ENCODE results near the gene SYDE2. TPM values are rescaled to one million over a fixed set of nuclear protein-coding genes. Genes with fewer than 3 reads are reported as not detected.

The SYDE2 gene
- total and polyA plus RNA-seq, 9 of the 15 experiments (the other 6 are each of a cell fraction or from before 2014, with no cell fraction given) = 0.39 to 8.7 (median 4.5) TPM

DNA sequence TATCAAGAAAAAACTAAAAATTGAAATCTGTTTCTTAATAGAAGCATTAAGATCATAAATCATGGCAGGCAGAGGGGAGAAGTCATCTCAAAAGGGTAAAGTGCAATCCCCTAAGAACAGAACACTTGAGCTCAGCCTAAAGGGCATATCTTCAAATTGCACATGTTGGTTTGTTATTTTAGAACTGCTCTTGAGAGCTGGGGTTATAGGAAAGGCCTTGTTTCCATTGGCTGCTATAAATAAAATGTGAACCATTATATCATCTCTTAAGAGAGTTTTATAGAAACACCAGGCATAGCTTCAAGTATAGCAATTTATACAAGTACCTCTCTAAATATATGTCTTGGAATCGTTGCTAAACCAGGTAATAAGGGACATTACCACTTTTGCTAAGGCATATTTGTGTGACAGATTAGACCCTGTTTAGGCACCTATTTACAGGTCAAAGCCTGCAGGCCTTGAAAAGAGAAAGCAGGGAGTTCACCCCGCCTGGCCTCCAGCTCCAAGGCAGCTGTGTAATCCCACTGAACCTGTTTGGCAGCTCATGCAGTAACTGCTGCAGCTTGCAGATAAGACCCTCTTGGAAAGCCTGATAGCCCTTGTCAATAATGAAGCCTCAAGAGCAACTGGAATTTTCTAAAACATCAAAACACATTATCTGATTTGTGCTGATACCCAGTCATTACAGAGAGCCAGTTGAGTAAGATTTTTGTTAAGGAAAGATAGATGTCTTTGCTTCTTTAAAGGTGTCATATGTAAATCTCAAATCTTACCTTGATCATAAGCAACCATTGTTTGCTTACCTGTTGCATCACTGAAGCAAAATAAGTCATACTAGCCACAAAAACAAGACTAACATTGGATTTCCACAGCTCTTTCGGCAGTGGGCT, 24.2 kb upstream of the SYDE2 start (continued):
- TF ChIP-seq, protein P1, sequence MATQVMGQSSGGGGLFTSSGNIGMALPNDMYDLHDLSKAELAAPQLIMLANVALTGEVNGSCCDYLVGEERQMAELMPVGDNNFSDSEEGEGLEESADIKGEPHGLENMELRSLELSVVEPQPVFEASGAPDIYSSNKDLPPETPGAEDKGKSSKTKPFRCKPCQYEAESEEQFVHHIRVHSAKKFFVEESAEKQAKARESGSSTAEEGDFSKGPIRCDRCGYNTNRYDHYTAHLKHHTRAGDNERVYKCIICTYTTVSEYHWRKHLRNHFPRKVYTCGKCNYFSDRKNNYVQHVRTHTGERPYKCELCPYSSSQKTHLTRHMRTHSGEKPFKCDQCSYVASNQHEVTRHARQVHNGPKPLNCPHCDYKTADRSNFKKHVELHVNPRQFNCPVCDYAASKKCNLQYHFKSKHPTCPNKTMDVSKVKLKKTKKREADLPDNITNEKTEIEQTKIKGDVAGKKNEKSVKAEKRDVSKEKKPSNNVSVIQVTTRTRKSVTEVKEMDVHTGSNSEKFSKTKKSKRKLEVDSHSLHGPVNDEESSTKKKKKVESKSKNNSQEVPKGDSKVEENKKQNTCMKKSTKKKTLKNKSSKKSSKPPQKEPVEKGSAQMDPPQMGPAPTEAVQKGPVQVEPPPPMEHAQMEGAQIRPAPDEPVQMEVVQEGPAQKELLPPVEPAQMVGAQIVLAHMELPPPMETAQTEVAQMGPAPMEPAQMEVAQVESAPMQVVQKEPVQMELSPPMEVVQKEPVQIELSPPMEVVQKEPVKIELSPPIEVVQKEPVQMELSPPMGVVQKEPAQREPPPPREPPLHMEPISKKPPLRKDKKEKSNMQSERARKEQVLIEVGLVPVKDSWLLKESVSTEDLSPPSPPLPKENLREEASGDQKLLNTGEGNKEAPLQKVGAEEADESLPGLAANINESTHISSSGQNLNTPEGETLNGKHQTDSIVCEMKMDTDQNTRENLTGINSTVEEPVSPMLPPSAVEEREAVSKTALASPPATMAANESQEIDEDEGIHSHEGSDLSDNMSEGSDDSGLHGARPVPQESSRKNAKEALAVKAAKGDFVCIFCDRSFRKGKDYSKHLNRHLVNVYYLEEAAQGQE (IDR thresholded peaks at IDR 0.05; ENCODE audit: borderline replicate concordance) = peak; percentile 56
- TF ChIP-seq, protein P1 (CRISPR knock-in tag; IDR thresholded peaks at IDR 0.05; ENCODE audit: low read depth) = no peak
- TF ChIP-seq FIP1L1 (IDR thresholded peaks at IDR 0.05; ENCODE audit: low read depth, low read length, poor library complexity, severe bottlenecking) (no peak), HNRNPLL (IDR thresholded peaks at IDR 0.05; ENCODE audit: low read depth, low read length, poor library complexity, severe bottlenecking) (no peak), JUND (IDR thresholded peaks at IDR 0.05; ENCODE audit: borderline replicate concordance, low read depth, low read length) (peak; percentile 78; the same call in 1 of the 2 replicates), JUND (tag; IDR thresholded peaks at IDR 0.05; ENCODE audit: borderline replicate concordance, low read depth, low read length) (peak; percentile 85; the same call in 2 of the 3 replicates), DACH1 (IDR thresholded peaks at IDR 0.05; ENCODE audit: partially characterized antibody) (peak; percentile 80), CBFA2T2 (conservative IDR thresholded peaks at IDR 0.05) (peak; percentile 99), RBM22 (IDR thresholded peaks at IDR 0.05; ENCODE audit: low read depth, low read length, poor library complexity, severe bottlenecking) (no peak), SP1 (CRISPR knock-in tag; IDR thresholded peaks at IDR 0.05) (peak; percentile 52; the same call in 1 of the 2 replicates), CTBP1 (IDR thresholded peaks at IDR 0.05; ENCODE audit: borderline replicate concordance) (peak; percentile 94), ETV1 (tag; conservative IDR thresholded peaks at IDR 0.05; ENCODE audit: low read depth) (no peak), MTA2 (IDR thresholded peaks at IDR 0.05; ENCODE audit: low read depth) (peak; percentile 99), RFX5 (IDR thresholded peaks at IDR 0.05; ENCODE audit: low read depth, low read length) (no peak), SMARCE1 (IDR thresholded peaks at IDR 0.05) (peak; percentile 98)
- TF ChIP-seq, protein P2, sequence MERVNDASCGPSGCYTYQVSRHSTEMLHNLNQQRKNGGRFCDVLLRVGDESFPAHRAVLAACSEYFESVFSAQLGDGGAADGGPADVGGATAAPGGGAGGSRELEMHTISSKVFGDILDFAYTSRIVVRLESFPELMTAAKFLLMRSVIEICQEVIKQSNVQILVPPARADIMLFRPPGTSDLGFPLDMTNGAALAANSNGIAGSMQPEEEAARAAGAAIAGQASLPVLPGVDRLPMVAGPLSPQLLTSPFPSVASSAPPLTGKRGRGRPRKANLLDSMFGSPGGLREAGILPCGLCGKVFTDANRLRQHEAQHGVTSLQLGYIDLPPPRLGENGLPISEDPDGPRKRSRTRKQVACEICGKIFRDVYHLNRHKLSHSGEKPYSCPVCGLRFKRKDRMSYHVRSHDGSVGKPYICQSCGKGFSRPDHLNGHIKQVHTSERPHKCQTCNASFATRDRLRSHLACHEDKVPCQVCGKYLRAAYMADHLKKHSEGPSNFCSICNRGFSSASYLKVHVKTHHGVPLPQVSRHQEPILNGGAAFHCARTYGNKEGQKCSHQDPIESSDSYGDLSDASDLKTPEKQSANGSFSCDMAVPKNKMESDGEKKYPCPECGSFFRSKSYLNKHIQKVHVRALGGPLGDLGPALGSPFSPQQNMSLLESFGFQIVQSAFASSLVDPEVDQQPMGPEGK (CRISPR knock-in tag; IDR thresholded peaks at IDR 0.05; ENCODE audit: borderline replicate concordance) = no peak
- TF ChIP-seq, protein P3, sequence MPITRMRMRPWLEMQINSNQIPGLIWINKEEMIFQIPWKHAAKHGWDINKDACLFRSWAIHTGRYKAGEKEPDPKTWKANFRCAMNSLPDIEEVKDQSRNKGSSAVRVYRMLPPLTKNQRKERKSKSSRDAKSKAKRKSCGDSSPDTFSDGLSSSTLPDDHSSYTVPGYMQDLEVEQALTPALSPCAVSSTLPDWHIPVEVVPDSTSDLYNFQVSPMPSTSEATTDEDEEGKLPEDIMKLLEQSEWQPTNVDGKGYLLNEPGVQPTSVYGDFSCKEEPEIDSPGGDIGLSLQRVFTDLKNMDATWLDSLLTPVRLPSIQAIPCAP (CRISPR knock-in tag; IDR thresholded peaks at IDR 0.05; ENCODE audit: borderline replicate concordance) = no peak
